Measurements from ENCODE around the gene PIGBOS1.

PIGBOS1 gene

DNA sequence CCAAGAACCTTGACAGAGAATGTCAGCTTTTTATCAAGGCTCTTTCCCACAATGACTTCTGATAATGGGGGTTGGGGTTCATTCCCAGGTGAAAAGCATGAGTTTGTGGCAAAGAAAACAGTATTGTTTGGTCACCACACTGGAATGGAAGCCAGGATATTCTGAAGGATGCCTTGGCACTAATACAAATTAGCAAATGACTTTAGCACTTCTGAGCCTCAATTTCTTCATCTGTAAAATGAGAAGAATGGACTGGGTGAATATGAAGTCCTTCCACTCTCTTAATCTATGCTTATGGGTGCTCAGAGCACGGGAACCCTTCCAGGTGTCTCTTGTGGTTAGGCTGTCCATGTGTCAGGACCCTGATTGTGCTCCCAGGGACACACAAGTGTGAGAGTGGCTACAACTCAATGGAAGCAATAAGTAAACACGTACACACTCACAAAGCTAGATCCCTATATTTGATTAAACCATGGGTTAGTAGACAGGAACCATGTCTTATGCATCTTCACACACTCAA lies 50.7 kb downstream of the PIGBOS1 start:
- H3K4me3 ChIP-seq (ENCODE audit: low read depth, low read length) = no peak overlapping the region
- no peak for DNase-seq (ENCODE audit: low read depth)
- TF ChIP-seq, protein P1, sequence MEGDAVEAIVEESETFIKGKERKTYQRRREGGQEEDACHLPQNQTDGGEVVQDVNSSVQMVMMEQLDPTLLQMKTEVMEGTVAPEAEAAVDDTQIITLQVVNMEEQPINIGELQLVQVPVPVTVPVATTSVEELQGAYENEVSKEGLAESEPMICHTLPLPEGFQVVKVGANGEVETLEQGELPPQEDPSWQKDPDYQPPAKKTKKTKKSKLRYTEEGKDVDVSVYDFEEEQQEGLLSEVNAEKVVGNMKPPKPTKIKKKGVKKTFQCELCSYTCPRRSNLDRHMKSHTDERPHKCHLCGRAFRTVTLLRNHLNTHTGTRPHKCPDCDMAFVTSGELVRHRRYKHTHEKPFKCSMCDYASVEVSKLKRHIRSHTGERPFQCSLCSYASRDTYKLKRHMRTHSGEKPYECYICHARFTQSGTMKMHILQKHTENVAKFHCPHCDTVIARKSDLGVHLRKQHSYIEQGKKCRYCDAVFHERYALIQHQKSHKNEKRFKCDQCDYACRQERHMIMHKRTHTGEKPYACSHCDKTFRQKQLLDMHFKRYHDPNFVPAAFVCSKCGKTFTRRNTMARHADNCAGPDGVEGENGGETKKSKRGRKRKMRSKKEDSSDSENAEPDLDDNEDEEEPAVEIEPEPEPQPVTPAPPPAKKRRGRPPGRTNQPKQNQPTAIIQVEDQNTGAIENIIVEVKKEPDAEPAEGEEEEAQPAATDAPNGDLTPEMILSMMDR (IDR thresholded peaks at IDR 0.05; ENCODE audit: insufficient read depth, low read depth, low read length, missing control alignments) = no peak

DNA sequence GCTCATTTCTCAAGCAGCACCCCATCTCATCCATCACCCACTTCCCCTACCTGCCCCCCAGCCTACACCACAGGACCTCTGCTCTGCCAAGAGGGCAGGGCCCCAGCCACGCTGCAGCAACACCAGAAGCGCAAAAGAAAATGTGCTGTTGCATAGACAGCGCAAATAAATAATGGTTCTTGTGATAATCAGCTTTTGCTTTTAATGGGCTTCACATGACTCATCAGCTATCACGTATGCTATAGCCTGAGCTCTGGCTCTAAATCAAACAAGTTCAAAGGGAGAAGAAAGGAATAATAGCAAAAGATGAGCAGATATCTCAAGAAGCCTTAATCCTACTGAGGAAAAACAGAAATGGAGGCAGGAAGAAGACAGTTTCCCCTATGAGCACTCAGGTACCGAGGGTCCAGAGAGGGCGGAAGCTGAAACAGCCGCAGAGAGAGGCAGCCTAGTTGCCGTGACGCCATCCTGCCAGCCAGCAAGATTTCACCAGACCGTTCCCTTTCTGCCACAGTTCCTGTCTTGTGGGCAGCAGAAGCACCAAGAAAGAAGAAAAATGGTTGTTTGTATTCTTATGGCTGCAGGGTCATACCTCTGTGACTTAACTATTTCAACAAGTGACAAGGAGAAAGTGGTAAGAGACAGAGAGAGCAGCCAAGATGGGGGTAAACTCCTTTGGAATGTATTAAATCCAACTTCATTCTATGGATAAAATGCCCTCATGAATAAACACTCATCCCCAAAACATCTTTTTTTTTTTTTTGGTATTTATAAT lies 51.3 kb downstream of the PIGBOS1 start:
- peak; percentile 68 for DNase-seq (ENCODE audit: low read depth)
- TF ChIP-seq, protein P1 (IDR thresholded peaks at IDR 0.05; ENCODE audit: insufficient read depth, low read depth, low read length, missing control alignments) = no peak

More for the DNA sequence above, 51.3 kb downstream of the PIGBOS1 start:
- H3K4me3 ChIP-seq (ENCODE audit: low read depth, low read length) = no peak overlapping the region
